Hematopoietic multipotent progenitor cell treated with erythropoietin and hydrocortisone succinate and interleukin-3 and kit ligand, for 8 days (in vitro differentiated cells): Measurements from ENCODE around the gene SLC38A11.

Experiments
- DNase-seq: peaks from one replicate; pipeline ENCODE4 v3.0.0-alpha.2; 2015

Gene SLC38A11

GRCh38 chr2:164913640-164914350 is 41.5 kb downstream of the SLC38A11 start:
- peak; percentile 74 for DNase-seq

GRCh38 chr2:164913011-164913410 is 42.3 kb downstream of the SLC38A11 start:
- DNase-seq = no peak

- DNase-seq = no peak
Measured at GRCh38 chr2:164911832-164912231, 43.5 kb downstream of the SLC38A11 start.

GRCh38 chr2:164910101-164910899 is 45.0 kb downstream of the SLC38A11 start:
- peak; percentile 80 for DNase-seq

GRCh38 chr2:164906947-164907346 is 48.4 kb downstream of the SLC38A11 start:
- no peak for DNase-seq

- no peak for DNase-seq
Measured at GRCh38 chr2:164905307-164905706, 50.0 kb downstream of the SLC38A11 start.

GRCh38 chr2:164903951-164904350 is 51.4 kb downstream of the SLC38A11 start:
- DNase-seq = peak; percentile 26

- DNase-seq = peak; percentile 69
Measured at GRCh38 chr2:164903204-164903603, 52.1 kb downstream of the SLC38A11 start.

- no peak for DNase-seq
Measured at GRCh38 chr2:164899121-164899520, 56.2 kb downstream of the SLC38A11 start.

GRCh38 chr2:164898475-164898874 is 56.9 kb downstream of the SLC38A11 start:
- peak; percentile 66 for DNase-seq

GRCh38 chr2:164897469-164898260 is 57.7 kb downstream of the SLC38A11 start:
- no peak for DNase-seq

- DNase-seq = no peak
Measured at GRCh38 chr2:164896634-164897355, 58.5 kb downstream of the SLC38A11 start.

- DNase-seq = no peak
Measured at GRCh38 chr2:164896226-164896625, 59.1 kb downstream of the SLC38A11 start.

- DNase-seq = no peak
Measured at GRCh38 chr2:164891460-164891859, 63.9 kb downstream of the SLC38A11 start.

- DNase-seq = peak; percentile 47
Measured at GRCh38 chr2:164890544-164890943, 64.8 kb downstream of the SLC38A11 start.

- no peak for DNase-seq
Measured at GRCh38 chr2:164888592-164888991, 66.7 kb downstream of the SLC38A11 start.

- DNase-seq = no peak
Measured at GRCh38 chr2:164887434-164888144, 67.7 kb downstream of the SLC38A11 start.

GRCh38 chr2:164882276-164882675 is 73.0 kb downstream of the SLC38A11 start:
- no peak for DNase-seq

GRCh38 chr2:164881524-164881923 is 73.8 kb downstream of the SLC38A11 start:
- DNase-seq = no peak

- DNase-seq = no peak
Measured at GRCh38 chr2:164879901-164880535, 75.3 kb downstream of the SLC38A11 start.

GRCh38 chr2:164877927-164878326 is 77.4 kb downstream of the SLC38A11 start:
- DNase-seq = no peak

- no peak for DNase-seq
Measured at GRCh38 chr2:164877169-164877568, 78.2 kb downstream of the SLC38A11 start.
